Loucy (cell line): ENCODE measurements around the gene PEAK3.
A peak's percentile ranks its signal among the peaks of the same experiment; 100 is the strongest.

Source experiments
- H2AFZ ChIP-seq: fragments of 200-600 bp; sonication (generic); 2 replicates; pipeline ENCODE4 v1.6.0; 2016; ENCODE audit warnings: antibody characterized with exemption, mild to moderate bottlenecking, low read length, moderate library complexity
- H3F3A ChIP-seq: fragments of 200-600 bp; 2 replicates; pipeline ENCODE4 v1.6.0; 2016; ENCODE audit warnings: antibody characterized with exemption, low read depth, mild to moderate bottlenecking
- H3K27me3 ChIP-seq: fragments of 200-600 bp; sonication (generic); 2 replicates; pipeline ENCODE4 v1.6.1; 2014; ENCODE audit warnings: low read length, mild to moderate bottlenecking; ENCODE audit not compliant: insufficient read depth, poor library complexity, severe bottlenecking
- H3K36me3 ChIP-seq: fragments of 200-600 bp; sonication (generic); 2 replicates; pipeline ENCODE4 v1.6.1; 2016; ENCODE audit warnings: low read length; ENCODE audit not compliant: insufficient read depth
- H3K4me1 ChIP-seq: fragments of 200-600 bp; sonication (generic); 2 replicates; pipeline ENCODE4 v1.5.1; 2014; ENCODE audit warnings: low read length, mild to moderate bottlenecking; ENCODE audit not compliant: insufficient read depth, poor library complexity, severe bottlenecking
- H3K4me2 ChIP-seq: fragments of 200-600 bp; sonication (generic); 2 replicates; pipeline ENCODE4 v1.6.0; 2014; ENCODE audit warnings: antibody characterized with exemption, low read length, low read depth, mild to moderate bottlenecking; ENCODE audit not compliant: poor library complexity, severe bottlenecking
- H3K4me3 ChIP-seq: fragments of 200-600 bp; sonication (generic); 2 replicates; pipeline ENCODE4 v1.5.1; 2014; ENCODE audit warnings: low read length, mild to moderate bottlenecking, mixed read lengths; ENCODE audit not compliant: poor library complexity, severe bottlenecking
- H3K79me2 ChIP-seq: fragments of 200-600 bp; sonication (generic); 2 replicates; pipeline ENCODE4 v1.6.1; 2014; ENCODE audit warnings: low read length; ENCODE audit not compliant: insufficient read depth
- H3K9ac ChIP-seq: fragments of 200-600 bp; sonication (generic); 2 replicates; pipeline ENCODE4 v1.6.0; 2014; ENCODE audit warnings: mild to moderate bottlenecking, low read depth, low read length, moderate library complexity; ENCODE audit not compliant: poor library complexity, severe bottlenecking
- H3K9me2 ChIP-seq: fragments of 200-600 bp; sonication (generic); replicated peaks from 2 replicates; pipeline ENCODE4 v1.6.1; 2016; ENCODE audit warnings: low read depth, low read length, mixed read lengths
- H3K9me3 ChIP-seq: fragments of 200-600 bp; sonication (generic); 2 replicates; pipeline ENCODE4 v1.6.1; 2014; ENCODE audit warnings: mild to moderate bottlenecking, antibody characterized with exemption, low read length, low read depth; ENCODE audit not compliant: insufficient read depth
- H4K20me1 ChIP-seq: fragments of 200-600 bp; sonication (generic); 2 replicates; pipeline ENCODE4 v1.6.0; 2014; ENCODE audit warnings: antibody characterized with exemption, low read length, mild to moderate bottlenecking; ENCODE audit not compliant: insufficient read depth, poor library complexity, severe bottlenecking
- EZH2phosphoT487 ChIP-seq: fragments of 200-600 bp; IDR thresholded peaks from 2 replicates; pipeline ENCODE4 v1.6.1; 2018; ENCODE audit warnings: antibody characterized with exemption, mild to moderate bottlenecking, moderate library complexity, borderline replicate concordance
- TF ChIP-seq, protein P1 (sequence below): fragments of 200-600 bp; sonication (generic); conservative IDR thresholded peaks from 2 replicates; pipeline ENCODE4 v1.5.1; 2014; ENCODE audit warnings: mild to moderate bottlenecking, antibody characterized with exemption, low read length

PEAK3 gene

GRCh38 chr19:2315818-2316353 lies 33.9 kb upstream of the PEAK3 start:
- no peak overlapping the region for H3K9ac ChIP-seq
- H3K4me2 ChIP-seq: no peak overlapping the region
- no peaks in the 10 kb centered on the region for H3K36me3 ChIP-seq
- H3K4me3 ChIP-seq: no peak overlapping the region
- peaks cover 4% of the 10 kb centered on the region for H3K4me1 ChIP-seq
- no peaks in the 10 kb centered on the region for H3K9me2 ChIP-seq
- no peaks in the 10 kb centered on the region for H3F3A ChIP-seq
- no peak for TF ChIP-seq EZH2phosphoT487
- TF ChIP-seq, protein P1, sequence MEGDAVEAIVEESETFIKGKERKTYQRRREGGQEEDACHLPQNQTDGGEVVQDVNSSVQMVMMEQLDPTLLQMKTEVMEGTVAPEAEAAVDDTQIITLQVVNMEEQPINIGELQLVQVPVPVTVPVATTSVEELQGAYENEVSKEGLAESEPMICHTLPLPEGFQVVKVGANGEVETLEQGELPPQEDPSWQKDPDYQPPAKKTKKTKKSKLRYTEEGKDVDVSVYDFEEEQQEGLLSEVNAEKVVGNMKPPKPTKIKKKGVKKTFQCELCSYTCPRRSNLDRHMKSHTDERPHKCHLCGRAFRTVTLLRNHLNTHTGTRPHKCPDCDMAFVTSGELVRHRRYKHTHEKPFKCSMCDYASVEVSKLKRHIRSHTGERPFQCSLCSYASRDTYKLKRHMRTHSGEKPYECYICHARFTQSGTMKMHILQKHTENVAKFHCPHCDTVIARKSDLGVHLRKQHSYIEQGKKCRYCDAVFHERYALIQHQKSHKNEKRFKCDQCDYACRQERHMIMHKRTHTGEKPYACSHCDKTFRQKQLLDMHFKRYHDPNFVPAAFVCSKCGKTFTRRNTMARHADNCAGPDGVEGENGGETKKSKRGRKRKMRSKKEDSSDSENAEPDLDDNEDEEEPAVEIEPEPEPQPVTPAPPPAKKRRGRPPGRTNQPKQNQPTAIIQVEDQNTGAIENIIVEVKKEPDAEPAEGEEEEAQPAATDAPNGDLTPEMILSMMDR: peak; percentile 43
- H4K20me1 ChIP-seq: no peaks in the 10 kb centered on the region
- H3K79me2 ChIP-seq: no peaks in the 10 kb centered on the region
- H3K27me3 ChIP-seq: no peaks in the 10 kb centered on the region
- no peak overlapping the region for H2AFZ ChIP-seq
- no peaks in the 10 kb centered on the region for H3K9me3 ChIP-seq

GRCh38 chr19:2315121-2315817 lies 33.3 kb upstream of the PEAK3 start:
- Histone ChIP-seq H2AFZ (no peak overlapping the region), H3K79me2 (no peaks in the 10 kb centered on the region), H3K4me1 (peaks cover 4% of the 10 kb centered on the region), H3K9ac (no peak overlapping the region), H3K27me3 (no peaks in the 10 kb centered on the region), H3F3A (no peaks in the 10 kb centered on the region), H3K9me3 (no peaks in the 10 kb centered on the region), H3K36me3 (no peaks in the 10 kb centered on the region), H3K9me2 (no peaks in the 10 kb centered on the region), H4K20me1 (no peaks in the 10 kb centered on the region), H3K4me3 (no peak overlapping the region), H3K4me2 (no peak overlapping the region)
- TF ChIP-seq EZH2phosphoT487: no peak
- TF ChIP-seq, protein P1: no peak

GRCh38 chr19:2312820-2313501 lies 31.0 kb upstream of the PEAK3 start:
- no peak for TF ChIP-seq EZH2phosphoT487
- TF ChIP-seq, protein P1: no peak
- peaks cover under 1% of the 10 kb centered on the region for H3K4me1 ChIP-seq

More at GRCh38 chr19:2312820-2313501, 31.0 kb upstream of the PEAK3 start:
- Histone ChIP-seq H3F3A (no peaks in the 10 kb centered on the region), H3K9me3 (no peaks in the 10 kb centered on the region), H3K9me2 (no peaks in the 10 kb centered on the region), H3K4me3 (no peak overlapping the region), H3K79me2 (no peaks in the 10 kb centered on the region), H3K9ac (no peak overlapping the region), H4K20me1 (no peaks in the 10 kb centered on the region), H3K27me3 (no peaks in the 10 kb centered on the region), H2AFZ (no peak overlapping the region), H3K4me2 (no peak overlapping the region), H3K36me3 (no peaks in the 10 kb centered on the region)
